Activated CD4-positive, alpha-beta T cell treated with anti-CD3 and anti-CD28 coated beads, Interleukin-2, amount 50 U/mL, for 4 hours (primary cell): ENCODE results near the gene ZNF148.
"Not testable (repeated sequence)": the region's sequence is repeated elsewhere in the genome, so short reads cannot be mapped to it uniquely, and the experiment has no call there.

Experiments used
- DNase-seq, 2 experiments: peaks; one replicate each; pipeline ENCODE4 v3.0.0-alpha.2; 2020

The ZNF148 gene, protein sequence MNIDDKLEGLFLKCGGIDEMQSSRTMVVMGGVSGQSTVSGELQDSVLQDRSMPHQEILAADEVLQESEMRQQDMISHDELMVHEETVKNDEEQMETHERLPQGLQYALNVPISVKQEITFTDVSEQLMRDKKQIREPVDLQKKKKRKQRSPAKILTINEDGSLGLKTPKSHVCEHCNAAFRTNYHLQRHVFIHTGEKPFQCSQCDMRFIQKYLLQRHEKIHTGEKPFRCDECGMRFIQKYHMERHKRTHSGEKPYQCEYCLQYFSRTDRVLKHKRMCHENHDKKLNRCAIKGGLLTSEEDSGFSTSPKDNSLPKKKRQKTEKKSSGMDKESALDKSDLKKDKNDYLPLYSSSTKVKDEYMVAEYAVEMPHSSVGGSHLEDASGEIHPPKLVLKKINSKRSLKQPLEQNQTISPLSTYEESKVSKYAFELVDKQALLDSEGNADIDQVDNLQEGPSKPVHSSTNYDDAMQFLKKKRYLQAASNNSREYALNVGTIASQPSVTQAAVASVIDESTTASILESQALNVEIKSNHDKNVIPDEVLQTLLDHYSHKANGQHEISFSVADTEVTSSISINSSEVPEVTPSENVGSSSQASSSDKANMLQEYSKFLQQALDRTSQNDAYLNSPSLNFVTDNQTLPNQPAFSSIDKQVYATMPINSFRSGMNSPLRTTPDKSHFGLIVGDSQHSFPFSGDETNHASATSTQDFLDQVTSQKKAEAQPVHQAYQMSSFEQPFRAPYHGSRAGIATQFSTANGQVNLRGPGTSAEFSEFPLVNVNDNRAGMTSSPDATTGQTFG

DNA sequence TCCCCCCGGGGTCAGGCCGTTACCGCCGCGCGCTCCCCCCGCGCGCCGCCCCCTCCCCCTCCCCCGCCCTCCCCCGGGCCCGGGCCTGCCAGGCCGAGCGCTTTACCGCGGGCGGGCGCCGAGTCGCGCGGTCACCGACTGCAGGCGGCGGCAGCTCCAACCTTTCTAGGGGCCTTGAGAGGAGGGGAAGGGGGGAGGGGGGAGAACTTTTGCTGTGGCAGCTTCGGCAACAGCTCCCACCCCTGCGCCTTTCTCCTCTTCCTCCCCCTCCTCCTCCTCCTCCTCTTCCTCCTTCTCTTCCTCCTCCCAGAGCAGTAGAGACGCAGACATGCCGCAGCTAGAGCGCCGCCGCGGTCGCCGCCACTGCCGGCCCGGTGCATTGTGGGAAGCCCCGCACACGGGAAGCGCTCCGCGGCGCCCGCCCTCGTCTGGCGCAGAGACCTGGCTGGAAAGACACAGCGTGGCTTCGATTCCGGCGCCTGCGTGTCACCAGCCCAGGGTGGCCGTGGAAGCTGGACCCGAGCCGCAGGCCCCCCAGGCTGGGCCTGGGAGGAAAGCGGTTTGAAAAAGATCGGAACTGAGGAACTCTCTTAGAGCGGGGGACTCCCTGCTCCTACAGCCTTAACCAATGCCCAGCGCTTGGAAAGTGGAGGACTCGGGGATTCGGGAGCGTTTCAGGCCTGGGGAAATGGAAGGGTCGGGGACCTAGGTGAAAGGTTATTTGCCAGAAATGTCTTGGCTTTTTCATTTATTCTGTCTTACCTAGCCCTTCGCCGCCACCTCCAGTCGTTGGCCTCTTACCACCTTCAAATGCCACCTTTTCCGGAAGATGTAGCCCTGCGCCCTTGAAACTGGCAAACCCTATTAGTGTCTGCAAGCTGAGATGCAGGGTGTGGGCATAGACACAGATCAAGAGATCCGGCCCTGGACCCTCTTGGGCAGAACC lies at the start of gene ZNF148:
TSS of gene ZNF148 (minus strand) at position 330 of the 946 bp plus-strand sequence. CDS start 61,685 bp downstream, outside the sequence.
- peak; percentile 86 to 87 for DNase-seq

DNA sequence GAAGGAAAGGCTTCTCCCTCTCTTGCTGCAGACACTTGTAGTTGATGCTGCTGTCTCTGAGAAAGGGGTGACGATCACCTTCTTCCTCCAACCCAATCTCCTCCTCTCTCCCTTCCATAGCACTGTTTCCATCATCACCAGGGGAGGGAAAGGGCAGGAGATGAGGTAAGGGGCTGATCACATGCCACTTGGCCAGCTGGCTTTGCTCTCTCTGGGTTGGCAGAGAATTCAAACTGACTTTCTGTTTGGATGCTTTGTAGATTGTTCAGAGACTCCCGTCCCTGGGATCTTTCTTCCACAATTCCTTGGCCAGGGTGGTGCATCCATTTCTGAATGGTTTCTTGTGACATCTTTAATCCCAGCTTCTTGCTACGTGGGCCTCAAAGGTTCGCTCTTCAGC lies 43.2 kb upstream of the ZNF148 start:
- DNase-seq: no peak

DNA sequence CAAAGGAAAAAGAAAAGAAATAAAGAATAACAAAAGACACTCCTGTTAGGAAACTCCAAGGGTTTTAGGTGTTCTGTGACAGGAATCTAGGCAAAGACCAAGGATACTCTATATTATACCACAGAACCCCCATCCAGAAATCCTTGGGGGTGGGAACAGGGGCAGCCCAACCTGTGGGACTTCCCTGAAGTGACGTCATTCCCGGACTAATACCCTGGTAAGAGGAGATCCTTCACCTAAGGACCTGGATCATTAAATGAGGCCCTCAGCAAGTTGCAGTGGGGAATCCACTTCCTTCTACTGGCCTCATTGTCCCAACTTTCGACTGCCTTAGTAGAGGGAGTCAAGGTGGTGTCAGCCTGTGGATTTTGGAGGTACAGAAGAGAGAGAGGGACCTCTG lies 41.1 kb upstream of the ZNF148 start:
- no peak for DNase-seq

DNA sequence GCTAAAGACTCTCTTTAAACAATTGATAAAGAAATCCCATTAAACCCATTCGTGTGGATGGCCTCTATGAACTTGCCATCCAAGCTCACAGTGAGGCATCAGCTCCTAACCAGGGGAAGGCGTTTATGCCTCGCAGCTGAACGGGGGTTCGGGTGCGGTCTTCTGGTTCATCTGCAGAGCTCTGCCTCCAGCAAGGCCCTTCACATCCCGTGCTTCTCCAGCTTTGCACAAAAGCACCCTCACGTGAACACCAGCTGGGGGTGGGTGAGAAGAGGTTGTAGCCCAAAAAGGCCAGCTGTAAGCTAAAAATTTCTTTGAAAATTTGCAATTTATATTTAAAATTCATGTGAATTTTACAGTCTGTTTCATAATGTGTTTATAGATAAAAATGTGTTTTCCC lies 39.5 kb upstream of the ZNF148 start:
- no peak for DNase-seq

DNA sequence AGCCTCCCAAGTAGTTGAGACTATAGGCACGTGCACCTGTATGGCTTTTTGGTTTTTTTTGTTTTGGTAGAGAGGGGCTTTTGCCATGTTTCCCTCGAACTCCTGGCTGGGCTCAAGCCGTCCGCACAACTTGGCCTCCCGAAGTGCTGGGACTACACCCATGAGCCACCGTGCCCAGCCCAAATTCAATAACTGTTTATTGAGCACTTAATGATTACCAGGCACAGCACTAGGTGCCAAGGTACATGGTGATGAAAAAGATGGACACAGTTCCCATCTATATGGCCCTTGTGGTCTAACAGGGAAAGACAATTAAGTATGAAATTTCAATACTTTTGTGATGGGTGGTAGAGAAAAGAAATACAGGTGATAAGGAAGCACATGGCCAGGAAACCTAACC lies 35.8 kb upstream of the ZNF148 start:
- DNase-seq: no peak

DNA sequence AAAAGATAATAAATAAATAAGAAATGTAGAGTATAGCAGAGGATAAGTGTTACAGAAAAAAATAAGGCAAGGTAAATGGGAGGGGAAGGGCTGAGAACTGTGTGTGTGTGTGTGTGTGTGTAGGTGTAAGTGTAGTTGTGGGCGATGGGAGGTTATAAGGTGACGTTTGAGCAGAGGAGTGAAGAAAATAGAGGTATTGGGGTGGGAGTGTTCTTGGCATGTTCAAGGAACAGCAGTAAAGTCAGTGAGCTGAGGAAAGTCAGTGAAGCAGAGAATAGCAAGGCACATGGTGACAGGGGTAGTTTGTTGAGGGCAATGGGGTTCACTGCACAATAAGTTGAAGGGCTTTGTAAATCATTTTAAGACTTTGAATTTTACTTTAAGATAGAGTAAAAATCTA lies 30.9 kb upstream of the ZNF148 start:
- DNase-seq: no peak

DNA sequence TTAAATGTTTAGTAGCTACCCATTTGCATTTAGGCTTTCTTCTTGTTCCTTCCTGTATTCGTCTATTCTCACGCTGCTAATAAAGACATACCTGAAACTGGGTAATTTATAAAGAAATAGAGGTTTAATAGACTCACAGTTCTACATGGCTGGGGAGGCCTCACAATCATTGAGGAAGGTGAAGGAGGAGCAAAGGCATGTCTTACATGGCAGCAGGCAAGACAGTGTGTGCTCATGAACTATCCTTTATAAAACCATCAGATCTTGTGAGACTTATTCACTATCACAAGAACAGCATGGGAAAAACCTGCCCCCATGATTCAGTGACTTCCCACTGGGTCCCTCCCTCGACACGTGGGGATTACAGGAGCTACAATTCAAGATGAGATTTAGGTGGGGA lies 30.4 kb upstream of the ZNF148 start:
- not testable (repeated sequence) for DNase-seq

DNA sequence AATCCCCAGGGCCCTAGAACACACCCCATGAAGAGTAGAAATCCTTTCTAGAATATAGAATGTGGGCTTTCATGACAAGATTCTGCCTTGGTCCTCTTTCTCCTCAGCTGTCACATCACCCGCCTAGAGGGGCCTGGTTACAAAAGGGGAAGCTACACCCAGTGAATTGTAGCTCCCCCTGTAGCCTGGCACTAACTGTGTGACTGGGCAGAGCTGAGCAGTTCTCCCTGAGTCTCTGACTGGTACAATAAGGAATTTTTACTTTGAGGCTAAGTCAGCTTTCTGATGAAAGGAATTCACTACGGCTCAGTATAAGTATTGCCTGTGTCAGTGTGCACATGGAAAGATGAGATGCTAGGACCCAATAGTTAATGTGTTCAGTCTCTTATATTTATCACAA lies 28.7 kb upstream of the ZNF148 start:
- DNase-seq: no peak

DNA sequence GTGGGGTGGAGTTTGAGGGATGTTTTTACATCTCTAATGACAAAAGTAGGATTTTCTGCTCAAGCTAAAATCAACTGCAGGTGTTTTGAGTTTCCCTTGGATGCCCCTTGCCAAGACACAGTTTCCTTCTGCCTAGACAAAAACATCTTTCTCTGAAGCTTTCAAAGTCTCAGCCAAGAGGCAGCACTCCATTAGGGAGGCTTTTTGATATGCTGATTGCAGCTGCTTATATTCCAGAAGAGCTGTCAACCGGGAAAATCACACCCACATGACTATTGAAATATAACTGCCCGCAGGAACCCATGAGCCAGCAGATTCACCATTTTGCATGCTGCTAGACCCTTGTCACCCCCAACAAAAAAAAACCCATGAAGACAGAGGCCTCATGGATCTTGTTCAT lies 27.5 kb upstream of the ZNF148 start:
- DNase-seq: no peak

DNA sequence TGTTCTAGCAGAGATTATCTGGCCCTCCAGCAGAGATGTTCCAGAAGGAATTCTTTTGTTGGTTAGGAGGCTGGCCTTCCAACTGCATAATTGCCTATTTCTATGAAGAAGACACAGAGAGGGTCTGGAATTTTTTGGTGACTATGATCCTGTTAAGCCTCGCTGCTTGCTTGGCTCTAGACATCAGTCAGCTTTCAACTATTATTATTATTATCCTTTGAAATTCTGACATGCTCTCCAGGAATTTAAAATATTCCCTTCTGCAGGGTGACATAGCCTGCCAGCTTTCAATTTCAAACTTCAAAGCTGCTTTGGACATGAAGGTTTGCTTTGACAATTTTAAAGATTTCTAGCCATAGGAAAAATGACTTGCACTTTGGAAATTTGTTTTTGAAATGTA lies 26.3 kb upstream of the ZNF148 start:
- no peak for DNase-seq

DNA sequence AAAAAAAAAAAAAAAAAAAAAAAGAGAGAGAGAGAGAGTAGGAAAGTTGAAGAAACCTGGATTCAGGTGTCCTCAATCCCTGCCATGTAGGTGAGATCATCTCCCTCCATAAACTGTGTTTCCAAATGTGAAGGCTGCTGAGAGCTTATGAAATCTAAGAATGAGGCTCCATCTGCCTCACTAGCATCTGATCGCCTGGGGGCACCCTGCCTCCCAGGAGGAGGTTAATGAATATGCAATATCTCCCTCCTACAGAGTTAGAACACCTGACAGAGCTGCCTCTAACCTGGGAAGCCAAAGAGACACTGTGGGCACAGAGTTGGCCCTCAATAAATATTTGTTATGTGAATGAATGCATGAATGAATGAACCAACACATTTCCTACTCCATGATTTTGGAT lies 23.8 kb upstream of the ZNF148 start:
- no peak for DNase-seq

DNA sequence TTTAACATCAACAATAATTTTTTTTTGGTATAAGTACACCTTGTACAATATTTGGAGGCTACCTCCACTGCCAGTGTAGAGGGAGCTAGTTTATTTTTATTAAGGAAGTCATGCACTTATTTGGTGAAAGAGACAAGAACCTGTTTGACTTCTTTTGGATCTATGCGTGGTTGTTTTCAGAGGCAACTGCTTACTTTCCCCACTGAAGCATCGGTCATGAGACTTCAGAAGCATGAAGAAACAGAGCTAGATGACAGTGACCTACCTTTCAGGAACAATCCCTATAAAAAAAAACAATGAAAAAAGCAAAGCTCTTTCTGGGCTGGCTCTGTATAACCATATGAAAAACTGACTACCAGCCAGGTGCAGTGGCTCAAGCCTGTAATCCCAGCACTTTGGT lies 20.0 kb upstream of the ZNF148 start:
- DNase-seq: no peak

DNA sequence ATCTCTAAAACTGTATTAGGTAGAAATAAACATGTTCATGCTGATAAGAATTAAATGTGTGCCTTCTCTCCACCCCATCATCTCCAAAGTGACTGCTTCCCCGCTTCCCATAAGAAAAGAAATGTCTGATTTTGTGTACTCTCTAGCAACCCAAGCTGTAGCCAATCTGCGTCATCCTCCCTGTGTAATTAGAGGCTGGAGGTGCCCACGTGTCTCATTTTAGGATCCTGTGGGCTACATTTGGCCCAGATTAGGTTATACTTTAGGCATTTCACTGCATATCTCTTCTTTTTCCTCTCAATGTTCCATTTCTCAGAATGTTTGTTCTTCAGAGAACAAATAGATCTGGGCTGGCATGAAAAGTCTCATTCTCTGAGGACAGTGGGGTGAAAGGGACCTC lies 19.3 kb upstream of the ZNF148 start:
- DNase-seq: no peak

DNA sequence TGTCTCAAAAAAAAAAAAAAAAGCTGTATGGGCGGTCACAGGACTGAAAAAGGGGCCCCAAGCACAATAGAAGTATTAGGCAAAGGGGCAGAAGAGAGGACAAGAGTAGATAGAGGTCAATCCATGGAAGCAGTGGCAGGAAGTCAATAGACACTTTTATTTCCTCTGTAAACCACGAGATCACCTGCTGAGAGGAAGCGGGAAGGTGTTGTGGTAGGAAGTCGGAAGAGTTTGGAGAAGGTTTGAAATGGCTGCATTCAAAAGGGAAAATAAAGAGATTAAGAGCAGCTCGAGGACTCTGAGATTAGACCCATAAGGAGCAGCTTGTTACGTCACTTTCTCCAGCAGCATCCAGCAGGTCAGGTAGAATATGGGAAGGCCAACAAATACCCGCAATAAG lies 14.2 kb upstream of the ZNF148 start:
- no peak for DNase-seq

DNA sequence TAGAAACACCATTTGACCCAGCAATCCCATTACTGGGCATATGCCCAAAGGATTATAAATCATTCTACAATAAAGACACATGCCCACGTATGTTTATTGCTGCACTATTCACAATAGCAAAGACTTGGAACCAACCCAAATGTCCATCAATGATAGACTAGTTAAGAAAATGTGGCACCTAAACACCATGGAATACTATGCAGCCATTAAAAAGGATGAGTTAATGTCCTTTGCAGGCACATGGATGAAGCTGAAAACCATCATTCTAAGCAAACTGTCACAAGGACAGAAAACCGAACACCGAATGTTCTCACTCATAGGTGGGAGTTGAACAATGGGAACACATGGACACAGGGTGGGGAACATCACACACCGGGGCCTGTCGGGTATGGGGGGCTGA lies 13.2 kb upstream of the ZNF148 start:
- not testable (repeated sequence) for DNase-seq

DNA sequence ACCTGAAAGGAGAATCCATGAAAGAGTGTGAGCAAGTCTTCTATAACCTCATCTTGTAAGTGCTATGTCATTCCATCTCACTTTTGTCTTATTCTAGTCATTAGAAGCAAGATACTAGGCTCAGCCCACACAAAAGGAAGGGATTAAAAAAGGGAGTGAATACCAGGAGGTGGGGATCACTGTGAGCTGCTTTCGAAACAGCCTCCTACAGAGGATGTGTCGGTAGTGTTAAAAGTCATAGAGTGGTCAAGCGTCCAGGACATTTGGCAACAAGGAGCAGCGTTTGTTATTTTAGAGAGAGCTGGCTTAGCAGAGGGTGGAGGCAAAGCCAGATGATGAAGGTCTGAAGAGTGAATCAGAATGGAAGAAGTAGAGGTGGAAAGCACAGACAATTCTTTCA lies 11.7 kb upstream of the ZNF148 start:
- no peak for DNase-seq

DNA sequence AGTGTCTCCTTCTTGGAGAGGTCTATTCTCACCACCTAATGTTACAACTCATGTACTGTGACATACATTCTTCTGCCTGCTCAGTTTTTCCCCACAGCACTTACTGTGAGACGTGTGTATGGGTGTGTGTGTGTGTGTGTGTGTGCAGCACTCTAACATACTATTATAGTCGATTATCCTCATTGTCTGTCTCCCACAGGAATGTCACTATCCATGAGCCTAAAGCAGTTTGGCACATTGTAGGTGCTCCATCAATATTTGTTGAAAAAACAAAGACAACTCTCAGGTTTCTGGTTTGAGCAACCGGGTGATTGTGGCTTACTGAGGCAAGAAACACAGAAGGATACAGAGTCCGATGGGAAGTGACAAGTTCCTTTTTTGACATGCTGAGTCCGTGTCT lies 8.6 kb upstream of the ZNF148 start:
- DNase-seq: no peak

DNA sequence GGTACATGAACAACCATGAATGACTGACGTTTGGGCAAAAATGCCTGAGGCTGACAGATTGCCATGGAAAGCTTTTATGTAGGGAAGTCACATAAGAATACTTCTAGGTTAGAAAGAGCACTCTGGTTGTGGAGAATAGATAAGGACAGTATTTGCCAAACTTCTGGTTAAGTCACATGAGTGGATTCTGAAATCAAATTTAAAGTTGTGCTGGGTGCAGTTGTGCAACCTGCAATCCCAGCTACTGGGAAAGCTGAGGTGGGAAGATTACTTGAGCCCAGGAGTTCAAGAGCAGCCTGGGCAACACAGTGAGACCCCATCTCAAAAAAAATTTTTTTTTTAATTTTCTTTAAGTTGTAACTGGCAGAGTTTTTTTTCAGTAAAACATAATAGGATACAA lies 7.2 kb upstream of the ZNF148 start:
- no peak for DNase-seq

DNA sequence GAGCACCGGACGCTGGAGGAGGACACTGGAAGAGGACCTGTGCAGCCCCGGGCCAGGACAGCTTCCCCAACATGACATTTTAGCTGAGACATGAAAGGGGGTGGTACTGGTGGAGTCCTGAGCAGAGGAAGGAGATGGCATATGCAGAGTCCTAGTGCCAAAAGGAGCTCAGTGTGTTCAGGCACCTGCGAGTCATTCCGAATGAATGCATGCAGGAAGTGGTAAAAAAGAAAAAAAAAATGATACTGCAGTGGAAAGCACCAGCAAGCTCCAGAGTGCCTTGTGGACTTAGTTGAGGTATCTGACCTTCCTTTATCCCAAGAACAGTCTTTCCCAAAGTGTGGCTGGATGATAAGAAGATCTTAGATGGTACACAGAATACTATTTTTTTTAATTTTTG lies 6.6 kb upstream of the ZNF148 start:
- no peak for DNase-seq

DNA sequence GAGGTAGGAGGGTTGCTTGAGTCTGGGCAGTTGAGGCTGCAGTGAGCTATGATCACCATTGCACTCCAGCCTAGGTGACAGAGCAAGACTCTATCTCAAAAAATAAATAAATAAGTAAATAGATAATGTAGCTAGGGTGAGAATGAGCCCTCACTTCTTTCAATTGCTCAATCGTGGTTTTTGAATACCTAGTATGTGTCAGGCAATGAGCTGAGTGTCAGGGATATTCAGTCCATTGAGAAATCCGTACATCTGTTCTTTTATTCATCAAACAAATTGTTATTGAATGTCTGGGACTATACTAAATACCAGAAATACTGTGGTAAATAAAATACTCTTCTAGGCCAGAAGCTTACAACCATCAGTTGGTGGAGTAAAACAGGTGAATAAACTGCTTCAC lies 6.2 kb upstream of the ZNF148 start:
- DNase-seq: no peak

DNA sequence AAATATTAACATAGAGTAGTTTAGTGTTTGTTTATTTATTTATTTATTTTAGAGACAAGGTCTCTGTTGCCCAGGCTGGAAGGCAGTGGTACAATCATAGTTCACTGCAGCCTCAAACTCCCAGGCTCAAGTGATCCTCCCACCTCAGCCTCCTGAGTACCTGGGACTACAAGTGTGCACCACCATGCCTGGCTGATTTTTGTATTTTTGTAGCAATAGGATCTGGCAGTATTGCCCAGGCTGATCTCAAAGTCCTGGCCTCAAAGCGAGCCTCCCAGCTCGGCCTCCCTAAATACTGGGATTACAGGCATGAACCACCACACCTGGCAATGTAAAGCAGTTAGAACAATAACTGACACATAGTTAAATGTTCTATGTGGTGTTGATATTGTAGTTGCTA lies 4.4 kb upstream of the ZNF148 start:
- DNase-seq: no peak

DNA sequence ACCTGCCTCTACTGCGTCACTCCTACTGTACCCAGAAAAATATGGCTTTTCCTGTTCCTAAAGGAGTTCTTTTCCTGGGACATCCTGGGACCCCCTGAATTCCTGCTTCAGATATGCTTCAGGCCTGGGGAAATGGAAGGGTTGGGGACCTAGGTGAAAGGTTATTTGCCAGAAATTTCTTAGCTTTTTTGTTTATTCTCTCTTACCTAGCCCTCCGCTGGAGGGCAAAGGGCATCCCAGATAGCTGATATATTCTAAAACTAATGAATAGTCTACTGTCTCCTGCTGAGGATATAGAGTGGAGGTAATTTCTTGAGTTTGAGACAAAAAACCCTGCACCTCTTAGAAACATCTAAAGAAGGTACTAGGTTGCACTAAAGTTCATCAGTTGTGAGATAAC lies 3.6 kb upstream of the ZNF148 start:
- no peak for DNase-seq

DNA sequence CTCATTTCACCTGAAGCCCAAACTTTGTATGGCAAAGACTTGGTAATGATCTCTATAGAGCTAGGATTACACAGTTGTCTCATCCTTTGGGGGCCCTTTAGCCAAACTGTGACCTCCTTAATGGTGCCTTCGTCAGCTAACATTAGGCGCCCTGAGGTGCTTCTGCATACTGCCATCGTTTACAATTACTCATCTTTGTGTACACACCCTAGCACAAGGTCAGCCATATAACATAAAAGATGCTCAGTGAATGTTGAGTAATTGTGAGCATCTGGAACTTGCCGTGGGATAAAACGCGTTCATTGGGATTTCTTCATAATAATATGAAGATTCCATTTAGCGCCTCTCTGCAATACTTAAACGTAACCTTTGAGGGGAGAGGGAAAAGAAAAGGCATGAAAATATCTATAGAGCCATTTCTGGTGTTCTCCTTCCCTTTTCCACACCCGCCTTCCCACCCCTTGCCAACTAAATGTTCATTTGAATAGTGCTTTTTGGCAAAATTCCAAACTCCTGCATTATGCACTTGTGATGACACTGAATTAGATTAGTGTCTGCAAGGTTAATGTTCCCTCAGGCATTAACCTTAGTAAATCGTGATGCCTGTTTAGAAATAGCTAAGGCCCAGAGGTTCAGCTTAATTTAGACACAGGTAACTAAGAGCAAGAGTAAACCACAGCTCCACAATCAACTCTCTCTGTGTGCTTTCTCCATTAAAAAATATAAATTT lies 990 bp upstream of the ZNF148 start:
- no peak for DNase-seq
